Keratinocyte (primary cell): ENCODE results near the gene FOXL3. TPM values are rescaled to one million over a fixed set of nuclear protein-coding genes. Genes with fewer than 3 reads are reported as not detected.

ENCODE experiments used
- DNase-seq: peaks from one replicate; pipeline ENCODE4 v3.0.0-alpha.2; 2011; ENCODE audit warnings: low read depth, missing footprints, low spot score
- FAIRE-seq: peaks from 2 replicates; lab custom pipeline; 2011; peaks lifted over from hg19 to GRCh38; lab: Jason Lieb, UNC
- H2AFZ ChIP-seq: 2 replicates; pipeline ENCODE4 v1.6.0; 2012; ENCODE audit warnings: low read length, control low read depth, inconsistent platforms; ENCODE audit not compliant: control insufficient read depth
- H3K27ac ChIP-seq: 2 replicates; pipeline ENCODE4 v1.5.1; 2011; ENCODE audit warnings: low read length; ENCODE audit not compliant: control insufficient read depth, insufficient read depth
- H3K27me3 ChIP-seq: 3 replicates; pipeline ENCODE4 v1.6.0; 2011; ENCODE audit warnings: low read length; ENCODE audit not compliant: control insufficient read depth, insufficient read depth; ENCODE audit errors: extremely low read depth
- H3K36me3 ChIP-seq, 2 experiments: 2 replicates in 1 of 2; 3 replicates in 1 of 2; pipeline ENCODE4 v1.5.1; 2011; ENCODE audit warnings: low read length in 2 of 2, mild to moderate bottlenecking in 1 of 2; ENCODE audit not compliant: control insufficient read depth in 2 of 2, insufficient read depth in 2 of 2; ENCODE audit errors: extremely low read depth in 1 of 2
- H3K4me1 ChIP-seq: 3 replicates; pipeline ENCODE4 v1.5.1; 2011; ENCODE audit warnings: low read length; ENCODE audit not compliant: control insufficient read depth, insufficient read depth; ENCODE audit errors: extremely low read depth
- H3K4me2 ChIP-seq: 3 replicates; pipeline ENCODE4 v1.6.0; 2011; ENCODE audit warnings: low read depth, low read length; ENCODE audit not compliant: control insufficient read depth, insufficient read depth; ENCODE audit errors: extremely low read depth
- H3K4me3 ChIP-seq, 3 experiments: fragments of 200-600 bp in 1 of 3; sonication (generic) in 1 of 3; 2 replicates in 2 of 3; 3 replicates in 1 of 3; pipeline ENCODE4 v1.5.1; 2011 to 2016; ENCODE audit warnings: low read length in 3 of 3, mild to moderate bottlenecking in 3 of 3, control low read depth in 2 of 3, inconsistent platforms in 1 of 3, low read depth in 1 of 3, mixed read lengths in 1 of 3, mixed run types in 1 of 3, moderate library complexity in 1 of 3; ENCODE audit not compliant: control insufficient read depth in 2 of 3, insufficient read depth in 2 of 3; ENCODE audit errors: extremely low read depth in 1 of 3
- H3K79me2 ChIP-seq: 2 replicates; pipeline ENCODE4 v1.6.0; 2012; ENCODE audit warnings: low read length; ENCODE audit not compliant: control insufficient read depth, insufficient read depth
- H3K9ac ChIP-seq: 3 replicates; pipeline ENCODE4 v1.6.0; 2011; ENCODE audit warnings: low read length; ENCODE audit not compliant: control insufficient read depth, insufficient read depth; ENCODE audit errors: extremely low read depth
- H3K9me1 ChIP-seq: 3 replicates; pipeline ENCODE4 v1.6.0; 2011; ENCODE audit warnings: low read length; ENCODE audit not compliant: control insufficient read depth, insufficient read depth; ENCODE audit errors: extremely low read depth
- H3K9me3 ChIP-seq: 2 replicates; pipeline ENCODE4 v1.5.1; 2012; ENCODE audit warnings: low read depth, low read length; ENCODE audit not compliant: control insufficient read depth
- H4K20me1 ChIP-seq: 3 replicates; pipeline ENCODE4 v1.6.0; 2011; ENCODE audit warnings: low read length; ENCODE audit not compliant: control insufficient read depth, insufficient read depth; ENCODE audit errors: extremely low read depth
- EZH2 ChIP-seq: IDR thresholded peaks from one replicate; pipeline ENCODE4 v1.6.1; 2012; ENCODE audit warnings: inconsistent platforms, mild to moderate bottlenecking, low read length, moderate library complexity
- dilution Hi-C: fragments of 300-500 bp; cut with MboI; formaldehyde crosslinking; loops from one replicate; pipeline ENCODE4 v1.7.0; 2020; ENCODE audit warnings: low sequenced_read_pairs; ENCODE audit not compliant: extremely low pct_ligation_motif_present
- polyA plus RNA-seq, 5 experiments: library from polyadenylated mRNA; depleted of rRNA in 3 of 5; stranded (reverse) in 3 of 5; stranded (forward) in 1 of 5; unstranded in 1 of 5; fragments of >200 nt; gene quantifications; 1 replicate in 1 of 5; 2 replicates in 3 of 5; 3 replicates in 1 of 5; pipeline versions ENCODE4 v1.2.1 to v1.2.3, GENCODE V29; 2011 to 2012; ENCODE audit warnings: missing spikeins in 2 of 5, low read depth in 1 of 5, low replicate concordance in 1 of 5
- TF ChIP-seq, protein P1 (sequence below), 3 experiments: IDR thresholded peaks in 1 of 3; conservative IDR thresholded peaks in 1 of 3; optimal IDR thresholded peaks in 1 of 3; 2 replicates in 2 of 3; 3 replicates in 1 of 3; pipeline versions ENCODE3 to v1.5.1; 2011; ENCODE audit warnings: low read length in 3 of 3, mild to moderate bottlenecking in 3 of 3, moderate library complexity in 2 of 3, control low read depth in 1 of 3, inconsistent platforms in 1 of 3; ENCODE audit not compliant: insufficient read depth in 2 of 3; ENCODE audit errors: extremely low read depth in 1 of 3

The FOXL3 gene
- polyA plus RNA-seq, 1 donor (not counting 4 experiments of a cell fraction or from before 2014, with no cell fraction given) = not detected

DNA sequence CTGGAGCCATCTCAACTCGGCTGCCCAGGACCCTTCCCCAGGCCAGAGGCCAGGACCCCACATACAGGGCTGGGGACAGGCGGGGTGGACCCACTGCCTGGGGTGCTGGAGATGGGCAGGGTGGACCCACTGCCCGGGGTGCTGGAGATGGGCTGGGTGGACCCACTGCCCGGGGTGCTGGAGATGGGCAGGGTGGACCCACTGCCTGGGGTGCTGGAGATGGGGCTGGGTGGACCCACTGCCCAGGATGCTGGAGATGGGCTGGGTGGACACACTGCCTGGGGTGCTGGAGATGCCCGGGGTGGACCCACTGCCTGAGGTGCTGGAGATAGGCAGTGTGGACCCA is 32.4 kb upstream of the FOXL3 start:
- H3K27me3 ChIP-seq = no peaks in the 10 kb centered on the region
- FAIRE-seq = no peak
- H3K9ac ChIP-seq = no peak overlapping the region
- no peaks in the 10 kb centered on the region for H4K20me1 ChIP-seq
- no peaks in the 10 kb centered on the region for H3K79me2 ChIP-seq
- H3K36me3 ChIP-seq = peaks cover 0 to 5% of the 10 kb centered on the region in 2 experiments
- DNase-seq = no peak
- no peaks in the 10 kb centered on the region for H3K9me1 ChIP-seq
- TF ChIP-seq, protein P1, sequence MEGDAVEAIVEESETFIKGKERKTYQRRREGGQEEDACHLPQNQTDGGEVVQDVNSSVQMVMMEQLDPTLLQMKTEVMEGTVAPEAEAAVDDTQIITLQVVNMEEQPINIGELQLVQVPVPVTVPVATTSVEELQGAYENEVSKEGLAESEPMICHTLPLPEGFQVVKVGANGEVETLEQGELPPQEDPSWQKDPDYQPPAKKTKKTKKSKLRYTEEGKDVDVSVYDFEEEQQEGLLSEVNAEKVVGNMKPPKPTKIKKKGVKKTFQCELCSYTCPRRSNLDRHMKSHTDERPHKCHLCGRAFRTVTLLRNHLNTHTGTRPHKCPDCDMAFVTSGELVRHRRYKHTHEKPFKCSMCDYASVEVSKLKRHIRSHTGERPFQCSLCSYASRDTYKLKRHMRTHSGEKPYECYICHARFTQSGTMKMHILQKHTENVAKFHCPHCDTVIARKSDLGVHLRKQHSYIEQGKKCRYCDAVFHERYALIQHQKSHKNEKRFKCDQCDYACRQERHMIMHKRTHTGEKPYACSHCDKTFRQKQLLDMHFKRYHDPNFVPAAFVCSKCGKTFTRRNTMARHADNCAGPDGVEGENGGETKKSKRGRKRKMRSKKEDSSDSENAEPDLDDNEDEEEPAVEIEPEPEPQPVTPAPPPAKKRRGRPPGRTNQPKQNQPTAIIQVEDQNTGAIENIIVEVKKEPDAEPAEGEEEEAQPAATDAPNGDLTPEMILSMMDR (optimal IDR thresholded peaks at IDR 0.05 in 1 of 3, IDR thresholded peaks at IDR 0.05 in 1 of 3, conservative IDR thresholded peaks at IDR 0.05 in 1 of 3; ENCODE audit: extremely low read depth in 1 of 3, insufficient read depth in 2 of 3, low read length in 3 of 3) = no peak
- TF ChIP-seq EZH2 = no peak
- dilution Hi-C loops = no loop called here
- H3K27ac ChIP-seq = no peak overlapping the region
- H3K4me3 ChIP-seq = no peak overlapping the region
- no peak overlapping the region for H3K4me2 ChIP-seq
- H2AFZ ChIP-seq = no peak overlapping the region
- H3K9me3 ChIP-seq = peaks cover 13% of the 10 kb centered on the region
- no peaks in the 10 kb centered on the region for H3K4me1 ChIP-seq

DNA sequence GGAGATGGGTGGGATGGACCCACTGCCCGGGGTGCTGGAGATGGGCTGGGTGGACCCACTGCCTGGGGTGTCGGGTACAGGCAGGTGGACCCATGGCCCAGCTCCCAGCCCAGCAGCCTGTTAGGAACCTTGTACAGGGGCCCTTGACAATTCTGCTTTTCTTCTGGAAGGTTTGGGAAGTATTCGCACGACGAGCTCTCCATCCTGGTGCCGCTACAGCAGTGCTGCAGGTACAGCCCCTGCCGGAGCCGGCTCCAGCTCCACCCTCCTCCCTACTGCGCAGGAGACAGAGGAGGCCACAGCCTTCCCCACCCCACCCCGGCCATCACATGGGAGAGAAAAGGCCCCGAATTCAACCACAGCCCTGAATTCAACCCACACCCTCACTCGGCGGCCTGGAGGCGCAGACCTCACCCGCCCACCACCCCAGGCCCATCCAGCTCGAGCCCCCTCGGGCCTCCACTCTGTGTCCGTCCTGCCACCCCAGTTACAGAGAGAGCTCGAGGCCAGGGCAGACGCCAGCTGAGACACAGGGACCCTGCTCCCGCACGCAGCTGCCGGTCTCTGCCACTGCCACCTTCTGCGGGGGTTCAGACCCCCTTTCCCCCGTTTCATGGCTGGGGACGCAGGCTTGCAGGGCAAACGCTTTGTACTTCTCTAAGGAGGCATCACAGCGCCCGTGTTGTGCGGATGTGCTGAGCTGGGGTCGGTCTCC is 31.3 kb upstream of the FOXL3 start:
- H3K4me3 ChIP-seq = no peak overlapping the region
- no peak overlapping the region for H3K9ac ChIP-seq
- peaks cover 14% of the 10 kb centered on the region for H3K9me3 ChIP-seq
- H3K4me2 ChIP-seq = no peak overlapping the region
- FAIRE-seq (no peak), DNase-seq (no peak)
- H3K27ac ChIP-seq = no peak overlapping the region
- no peak overlapping the region for H2AFZ ChIP-seq
- TF ChIP-seq, protein P1 (optimal IDR thresholded peaks at IDR 0.05 in 1 of 3, IDR thresholded peaks at IDR 0.05 in 1 of 3, conservative IDR thresholded peaks at IDR 0.05 in 1 of 3; ENCODE audit: extremely low read depth in 1 of 3, insufficient read depth in 2 of 3, low read length in 3 of 3) = no peak
- TF ChIP-seq EZH2 = no peak
- H4K20me1 ChIP-seq = no peaks in the 10 kb centered on the region
- no peaks in the 10 kb centered on the region for H3K27me3 ChIP-seq
- no peaks in the 10 kb centered on the region for H3K4me1 ChIP-seq
- no peaks in the 10 kb centered on the region for H3K79me2 ChIP-seq
- dilution Hi-C loops = no loop called here
- no peaks in the 10 kb centered on the region for H3K9me1 ChIP-seq
- peaks cover 0 to 3% of the 10 kb centered on the region in 2 experiments for H3K36me3 ChIP-seq
